Lower leg skin (tissue), 4 donors: ENCODE measurements around the gene RAB10. TPM values are rescaled to one million over a fixed set of nuclear protein-coding genes. Genes with fewer than 3 reads are reported as not detected.
A peak's percentile ranks its signal among the peaks of the same experiment; 100 is the strongest.
"Not testable (repeated sequence)": the region's sequence is repeated elsewhere in the genome, so short reads cannot be mapped to it uniquely, and the experiment has no call there.

Experiments used
- DNase-seq, 2 donors: peaks; one replicate each; pipeline ENCODE4 v3.0.0-alpha.2; 2019; ENCODE audit warnings: low spot score in 2 of 2
- H3K4me3 ChIP-seq: fragments of 200-600 bp; sonication (generic); 2 replicates; pipeline ENCODE4 v1.5.1; 2017; ENCODE audit warnings: mild to moderate bottlenecking, low read depth; ENCODE audit not compliant: poor library complexity, severe bottlenecking
- POLR2A ChIP-seq, 2 donors: fragments of 450-650 bp; IDR thresholded peaks; one replicate each; pipeline ENCODE4 v1.6.1; 2016 to 2017; ENCODE audit warnings: antibody characterized with exemption in 2 of 2, mild to moderate bottlenecking in 1 of 2, moderate library complexity in 1 of 2
- whole genome bisulfite sequencing, 2 donors: methylation state at CpG; one replicate each; pipeline ENCODE4 v1.1.5; 2018; 5-methylcytosine and 5-hydroxymethylcytosine counted together
- intact Hi-C: fragments of 100-400 bp; cut with DNase I; formaldehyde crosslinking; loops from one replicate; pipeline ENCODE4 v1.15.0; 2023; ENCODE audit warnings: low total_unique reads
- total RNA-seq, 4 donors: library from RNA; depleted of rRNA; stranded (reverse); fragments of >200 nt; gene quantifications; one replicate each; pipeline ENCODE4 v1.1.0, GENCODE V29; 2016
- TF ChIP-seq, protein P1 (sequence below), 3 donors: fragments of 450-650 bp; IDR thresholded peaks; one replicate each; pipeline ENCODE4 v1.5.1; 2016; ENCODE audit warnings: antibody characterized with exemption in 3 of 3, mild to moderate bottlenecking in 3 of 3, moderate library complexity in 2 of 3

Gene RAB10
- total RNA-seq, 4 donors from 2014 or later: 125 to 228 (median 184) TPM

DNA sequence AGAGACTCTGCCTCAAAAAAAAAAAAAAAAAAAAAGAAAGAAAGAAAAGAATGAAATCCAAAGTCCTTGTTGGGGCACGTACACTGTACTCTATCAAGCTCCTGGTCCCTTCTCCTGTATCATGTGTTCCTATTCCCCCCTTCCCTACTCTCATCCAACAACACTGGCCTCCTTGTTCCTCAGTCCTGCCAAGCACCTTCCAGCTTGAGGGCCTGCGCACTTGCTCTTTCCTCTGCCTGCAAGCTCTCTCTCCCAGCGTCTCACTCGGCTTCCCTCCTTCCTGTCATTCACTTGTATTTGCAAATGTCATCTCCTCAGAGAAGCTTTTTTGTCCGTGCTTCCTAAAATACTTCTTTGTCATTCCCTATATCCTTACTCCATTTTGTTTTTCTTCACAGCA is 40.8 kb upstream of the RAB10 start:
- TF ChIP-seq, protein P1, sequence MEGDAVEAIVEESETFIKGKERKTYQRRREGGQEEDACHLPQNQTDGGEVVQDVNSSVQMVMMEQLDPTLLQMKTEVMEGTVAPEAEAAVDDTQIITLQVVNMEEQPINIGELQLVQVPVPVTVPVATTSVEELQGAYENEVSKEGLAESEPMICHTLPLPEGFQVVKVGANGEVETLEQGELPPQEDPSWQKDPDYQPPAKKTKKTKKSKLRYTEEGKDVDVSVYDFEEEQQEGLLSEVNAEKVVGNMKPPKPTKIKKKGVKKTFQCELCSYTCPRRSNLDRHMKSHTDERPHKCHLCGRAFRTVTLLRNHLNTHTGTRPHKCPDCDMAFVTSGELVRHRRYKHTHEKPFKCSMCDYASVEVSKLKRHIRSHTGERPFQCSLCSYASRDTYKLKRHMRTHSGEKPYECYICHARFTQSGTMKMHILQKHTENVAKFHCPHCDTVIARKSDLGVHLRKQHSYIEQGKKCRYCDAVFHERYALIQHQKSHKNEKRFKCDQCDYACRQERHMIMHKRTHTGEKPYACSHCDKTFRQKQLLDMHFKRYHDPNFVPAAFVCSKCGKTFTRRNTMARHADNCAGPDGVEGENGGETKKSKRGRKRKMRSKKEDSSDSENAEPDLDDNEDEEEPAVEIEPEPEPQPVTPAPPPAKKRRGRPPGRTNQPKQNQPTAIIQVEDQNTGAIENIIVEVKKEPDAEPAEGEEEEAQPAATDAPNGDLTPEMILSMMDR (IDR thresholded peaks at IDR 0.05): no peak
- TF ChIP-seq POLR2A (IDR thresholded peaks at IDR 0.05): no peak
- intact Hi-C loops: no loop called here
- no peak for DNase-seq
- 73 to 83% methylated on average over 5 of the region's 5 CpGs for WGBS, 2 donors
- H3K4me3 ChIP-seq: no peak overlapping the region

DNA sequence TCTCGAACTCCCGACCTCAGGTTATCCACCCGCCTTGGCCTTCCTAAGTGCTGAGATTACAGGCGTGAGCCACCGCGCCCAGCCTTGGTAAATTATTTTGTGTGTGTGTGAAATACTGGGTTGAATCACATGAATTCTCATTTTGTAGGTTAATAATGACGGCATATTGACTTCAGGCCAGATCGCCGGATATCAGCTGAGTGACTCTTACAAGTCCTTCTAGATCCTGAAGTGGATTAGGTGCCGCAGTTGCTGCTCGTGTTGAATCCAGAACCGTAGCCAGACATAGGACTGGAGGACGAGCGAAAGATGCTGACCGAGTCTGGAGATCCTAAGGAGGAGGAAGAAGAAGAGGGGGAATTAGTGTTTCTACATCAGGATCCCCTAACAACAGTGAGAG is 39.4 kb upstream of the RAB10 start:
- no peak for DNase-seq
- TF ChIP-seq, protein P1 (IDR thresholded peaks at IDR 0.05): no peak
- no peak for TF ChIP-seq POLR2A (IDR thresholded peaks at IDR 0.05)
- intact Hi-C loops: no loop called here
- H3K4me3 ChIP-seq: no peak overlapping the region
- 91 to 96% methylated on average over 15 of the region's 15 CpGs for WGBS, 2 donors

DNA sequence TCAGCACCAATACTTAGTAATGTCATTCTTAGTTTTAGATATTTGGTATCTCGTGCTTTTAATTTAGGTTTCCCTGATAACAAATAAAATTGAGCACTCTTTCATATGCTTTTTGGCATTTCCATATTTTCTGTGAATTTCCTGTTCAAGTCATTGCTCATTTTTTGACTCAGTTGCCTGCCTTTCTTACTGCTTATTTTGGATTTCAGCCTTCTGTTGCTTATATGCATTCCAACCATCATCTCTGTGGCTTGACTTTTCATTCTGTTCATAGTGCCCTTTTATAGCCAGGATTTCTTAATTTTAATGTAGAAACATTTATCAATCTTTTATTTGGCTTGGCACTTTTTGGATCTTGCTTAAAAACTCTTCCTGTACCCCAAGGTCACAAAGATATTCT is 37.0 kb upstream of the RAB10 start:
- intact Hi-C loops: no loop called here
- H3K4me3 ChIP-seq: no peak overlapping the region
- 79 to 94% methylated on average over 1 of the region's 1 CpG for WGBS, 2 donors
- TF ChIP-seq POLR2A (IDR thresholded peaks at IDR 0.05): no peak
- TF ChIP-seq, protein P1 (IDR thresholded peaks at IDR 0.05): no peak
- DNase-seq: no peak

DNA sequence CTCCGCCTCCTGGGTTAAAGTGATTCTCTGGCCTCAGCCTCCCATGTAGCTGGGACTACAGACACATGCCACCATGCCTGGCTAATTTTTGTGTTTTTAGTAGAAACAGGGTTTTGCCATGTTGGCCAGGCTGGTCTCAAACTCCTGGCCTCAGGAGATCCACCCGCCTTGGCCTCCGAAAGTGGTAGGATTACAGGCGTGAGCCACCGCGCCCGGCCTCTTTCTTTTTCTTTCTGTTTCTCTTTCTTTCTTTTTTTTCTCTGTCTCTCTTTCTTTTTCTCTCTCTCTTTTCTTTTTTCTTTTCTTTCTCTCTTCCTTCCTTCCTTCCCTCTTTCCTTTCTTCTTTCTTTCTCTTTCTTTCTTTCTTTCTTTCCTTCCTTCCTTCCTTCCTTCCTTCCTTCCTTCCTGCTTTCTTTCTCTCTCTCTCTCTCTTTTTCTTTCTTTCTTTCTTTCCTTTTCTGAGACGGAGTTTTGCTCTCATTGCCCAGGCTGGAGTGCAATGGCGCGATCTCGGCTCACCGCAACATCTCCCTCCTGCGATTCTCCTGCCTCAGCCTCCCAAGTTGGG is 35.0 kb upstream of the RAB10 start:
- intact Hi-C loops, DNase-seq, H3K4me3 ChIP-seq: not testable (repeated sequence)
- WGBS, 2 donors: 94 to 95% methylated on average over 12 to 13 of the region's 13 CpGs

DNA sequence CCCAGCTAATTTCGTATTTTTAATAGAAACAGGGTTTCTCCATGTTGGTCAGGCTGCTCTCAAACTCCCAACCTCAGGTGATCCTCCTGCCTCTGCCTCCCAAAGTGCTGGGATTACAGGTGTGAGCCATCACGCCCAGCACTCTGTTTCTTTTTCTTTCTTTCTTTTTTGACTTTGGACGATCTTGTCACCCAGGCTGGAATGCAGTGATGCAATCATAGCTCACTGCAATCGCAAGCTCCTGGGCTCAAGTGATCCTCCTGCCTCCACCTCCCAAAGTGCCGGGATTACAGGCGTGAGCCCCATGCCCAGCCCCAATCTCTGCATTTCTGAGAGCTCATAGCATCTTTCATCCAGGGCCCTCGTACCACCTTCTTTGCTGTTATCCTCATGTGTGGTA is 34.5 kb upstream of the RAB10 start:
- WGBS, 2 donors: 74 to 83% methylated on average over 7 of the region's 7 CpGs
- DNase-seq, intact Hi-C loops, H3K4me3 ChIP-seq: not testable (repeated sequence)

DNA sequence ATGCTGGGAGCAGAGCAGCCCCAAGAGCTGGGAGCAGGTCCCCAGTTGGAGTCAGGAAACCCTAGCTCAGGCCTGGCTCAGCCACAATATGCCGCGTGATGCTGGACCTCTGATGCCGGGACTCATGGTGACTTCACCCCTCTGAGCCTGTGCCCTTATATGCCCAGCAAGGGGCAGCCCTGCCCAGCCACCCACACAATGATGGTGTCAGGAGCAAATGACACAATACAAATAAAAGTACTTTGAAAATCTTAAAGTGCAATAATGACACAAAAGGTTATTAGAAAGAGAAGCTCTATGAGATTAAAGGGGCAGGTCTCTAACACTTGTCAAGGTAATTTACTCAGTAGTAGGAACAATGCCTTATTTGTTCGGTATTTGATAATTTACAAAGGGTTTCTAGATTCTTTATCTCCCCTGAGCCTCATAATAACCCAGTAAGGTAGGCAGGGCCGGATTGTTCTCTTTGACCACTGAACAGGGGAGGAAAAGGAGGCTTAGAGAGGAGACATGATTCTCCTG is 33.3 kb upstream of the RAB10 start:
- TF ChIP-seq, protein P1 (IDR thresholded peaks at IDR 0.05): no peak
- TF ChIP-seq POLR2A (IDR thresholded peaks at IDR 0.05): no peak
- 47 to 59% methylated on average over 5 of the region's 5 CpGs for WGBS, 2 donors
- DNase-seq: no peak
- intact Hi-C loops: no loop called here
- H3K4me3 ChIP-seq: no peak overlapping the region

DNA sequence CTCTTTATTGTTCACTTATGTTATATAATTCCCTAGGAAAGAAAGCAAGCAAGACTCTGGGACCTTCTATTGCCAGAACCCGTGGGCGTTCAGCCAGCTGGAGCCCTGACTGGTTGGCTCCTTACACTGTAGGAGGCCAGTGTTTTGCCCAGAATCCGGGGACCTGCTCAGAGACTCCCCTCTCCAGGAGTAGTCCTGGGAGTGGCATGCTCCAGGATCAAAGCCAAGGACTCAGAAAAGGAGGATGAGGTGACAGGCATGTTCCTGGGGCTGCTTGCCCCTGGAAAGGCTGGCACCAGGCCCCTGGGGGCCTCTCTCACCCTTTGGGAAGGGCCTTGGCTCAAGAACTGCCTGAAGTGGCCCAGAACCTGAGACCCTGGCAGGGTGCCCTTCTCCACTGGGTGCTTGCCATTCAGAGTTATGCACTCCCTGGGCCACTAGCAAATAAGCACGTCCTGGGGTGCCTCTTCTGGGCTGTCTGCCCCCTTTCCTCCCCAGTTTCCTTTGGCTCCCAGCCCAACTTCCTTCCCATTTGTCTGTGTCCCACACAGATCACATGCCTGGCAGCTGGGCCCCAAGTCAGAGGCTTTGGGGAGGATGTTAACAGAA is 32.0 kb upstream of the RAB10 start:
- TF ChIP-seq, protein P1 (IDR thresholded peaks at IDR 0.05): no peak
- TF ChIP-seq POLR2A (IDR thresholded peaks at IDR 0.05): no peak
- peak; percentile 67 to 92 for DNase-seq
- no peak overlapping the region for H3K4me3 ChIP-seq
- intact Hi-C loops: no loop called here
- WGBS, 2 donors: 8 to 12% methylated on average over 4 of the region's 4 CpGs
